Measurements from ENCODE around the gene SEC14L5.

DNA sequence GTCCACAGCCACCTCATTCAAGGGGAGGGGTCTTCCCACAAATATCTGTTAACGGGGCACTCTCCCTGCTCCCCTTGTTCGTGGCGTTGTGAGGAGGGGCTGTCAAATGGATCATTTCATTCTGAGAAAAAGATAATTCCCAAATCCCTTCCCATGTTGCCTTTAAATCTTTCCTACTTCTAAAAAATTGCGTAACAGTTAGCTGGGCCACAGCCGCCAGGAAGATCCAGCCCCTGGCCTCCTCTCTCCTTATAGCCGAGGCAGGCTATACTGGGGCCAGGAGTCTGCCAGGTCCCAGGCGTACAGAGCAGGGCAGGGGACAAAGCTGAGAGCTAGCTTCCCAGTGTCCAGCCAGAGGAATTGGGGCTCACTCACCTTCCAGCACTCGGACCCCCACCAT is 107.2 kb downstream of the SEC14L5 start:
- TF ChIP-seq CTCF (IDR thresholded peaks at IDR 0.05; ENCODE audit: low read depth, low read length, poor library complexity, severe bottlenecking) (no peak), EZH2phosphoT487 (IDR thresholded peaks at IDR 0.05; ENCODE audit: borderline replicate concordance, low read length) (no peak)

All from DOHH2 (cell line).